ENCODE data around the gene UBR4. TPM values are rescaled to one million over a fixed set of nuclear protein-coding genes. Genes with fewer than 3 reads are reported as not detected.

Gene UBR4
- total RNA-seq, 1 experiment from 2014 or later: 107 TPM

GRCh38 chr1:19115082-19115808 is 94.8 kb downstream of the UBR4 start:
- Histone ChIP-seq H3K4me3 (replicated peaks in 1 of 2; ENCODE audit: low read depth in 1 of 2, low read length in 2 of 2) (no peak overlapping the region), H3K9me3 (ENCODE audit: control insufficient read depth in 1 of 2, insufficient read depth in 1 of 2, low read depth in 1 of 2, low read length in 2 of 2) (no peaks in the 10 kb centered on the region), H3K4me1 (ENCODE audit: control insufficient read depth in 1 of 2, insufficient read depth in 2 of 2, low read length in 2 of 2) (no peaks in the 10 kb centered on the region), H3K9me2 (ENCODE audit: insufficient read depth) (no peaks in the 10 kb centered on the region), H3K36me3 (ENCODE audit: control insufficient read depth in 1 of 2, insufficient read depth in 2 of 2, low read length in 2 of 2) (peaks cover 80 to 87% of the 10 kb centered on the region in 2 experiments), H3K4me2 (ENCODE audit: low read length) (no peak overlapping the region), H2AFZ (ENCODE audit: low read depth, low read length, poor library complexity, severe bottlenecking) (no peak overlapping the region), H3K27me3 (ENCODE audit: insufficient read depth, low read length) (no peaks in the 10 kb centered on the region), H4K20me1 (ENCODE audit: insufficient read depth) (no peaks in the 10 kb centered on the region), H3K79me2 (ENCODE audit: insufficient read depth, low read length) (no peaks in the 10 kb centered on the region), H3K9ac (ENCODE audit: low read length) (no peak overlapping the region), H3K27ac (ENCODE audit: low read depth, low read length) (no peak overlapping the region)
- ChIA-PET POLR2A (no interaction called here), CTCF (no interaction called here), RAD21 (ENCODE audit: low non-redundant PET in 1 of 2, low total read pairs in 2 of 2, uncharacterized antibody in 2 of 2, unreplicated experiment in 2 of 2) (no interaction called here)
- DNase-seq (ENCODE audit: low read depth, low spot score): no peak
- intact Hi-C loops (cut with micrococcal nuclease): no loop called here
- no TSS peak for BruUV-seq (replicated peaks)
- no peak for ATAC-seq
- no peak for TF ChIP-seq EGR1 (IDR thresholded peaks at IDR 0.05; ENCODE audit: low read depth)
- TF ChIP-seq SP1 (IDR thresholded peaks at IDR 0.05; ENCODE audit: low read depth): no peak
- TF ChIP-seq EZH2 (IDR thresholded peaks at IDR 0.05): no peak
- no peak for TF ChIP-seq CEBPB (IDR thresholded peaks at IDR 0.05; ENCODE audit: low read depth)
- TF ChIP-seq EZH2phosphoT487 (IDR thresholded peaks at IDR 0.05; ENCODE audit: borderline replicate concordance): no peak
- TF ChIP-seq MAX (IDR thresholded peaks at IDR 0.05): no peak
- TF ChIP-seq ZFX (IDR thresholded peaks at IDR 0.05): no peak
- TF ChIP-seq RAD21 (IDR thresholded peaks at IDR 0.05; ENCODE audit: low read depth): no peak
- no peak for TF ChIP-seq POLR2A (IDR thresholded peaks at IDR 0.05; ENCODE audit: borderline replicate concordance, extremely low read depth, insufficient read depth, insufficient read length)
- TF ChIP-seq CBX3 (IDR thresholded peaks at IDR 0.05; ENCODE audit: low read depth): no peak
- no peak for TF ChIP-seq ATF3 (IDR thresholded peaks at IDR 0.05)
- TF ChIP-seq SRF (IDR thresholded peaks at IDR 0.05; ENCODE audit: low read depth): no peak
- TF ChIP-seq REST (IDR thresholded peaks at IDR 0.05; ENCODE audit: low read depth): no peak
- no peak for TF ChIP-seq YY1 (IDR thresholded peaks at IDR 0.05; ENCODE audit: extremely low read depth, insufficient replicate concordance, low read depth, low read length)
- no peak for TF ChIP-seq ELF1 (IDR thresholded peaks at IDR 0.05; ENCODE audit: borderline replicate concordance, low read depth)
- TF ChIP-seq ZNF274 (IDR thresholded peaks at IDR 0.05; ENCODE audit: low read depth, low read length): no peak
- no peak for TF ChIP-seq SIN3A (IDR thresholded peaks at IDR 0.05; ENCODE audit: low read depth)
- TF ChIP-seq JUND (IDR thresholded peaks at IDR 0.05): no peak
- TF ChIP-seq FOSL1 (IDR thresholded peaks at IDR 0.05; ENCODE audit: low read depth): no peak

All from HCT116 (cell line).